Heart left ventricle (tissue), 16 donors: Measurements from ENCODE around the gene TNFAIP2. TPM values are rescaled to one million over a fixed set of nuclear protein-coding genes. Genes with fewer than 3 reads are reported as not detected.

Experiments used
- ATAC-seq, 4 donors: fragments of 200-7000 bp; cut with Tn5 transposase; one replicate each; pipeline ENCODE4 v1.9.1; 2020 to 2022; ENCODE audit warnings: moderate library complexity in 4 of 4, mild to moderate bottlenecking in 3 of 4, moderate number of reproducible peaks in 1 of 4
- DNase-seq, 5 donors: peaks; one replicate each; pipeline ENCODE4 v3.0.0-alpha.2; 2020
- H3K27ac ChIP-seq, 12 donors: fragments of 200-600 bp; sonication (generic) in 4 of 12; one replicate each; pipeline versions ENCODE4 v1.5.0 to v1.8.0; 2016 to 2022; ENCODE audit warnings: mild to moderate bottlenecking in 2 of 12
- H3K27me3 ChIP-seq, 9 donors: fragments of 200-600 bp; sonication (generic) in 2 of 9; one replicate each; pipeline versions ENCODE4 v1.5.1 to v1.8.0; 2016 to 2022; ENCODE audit warnings: mild to moderate bottlenecking in 3 of 9
- H3K36me3 ChIP-seq, 9 donors: fragments of 200-600 bp; sonication (generic) in 2 of 9; one replicate each; pipeline versions ENCODE4 v1.5.0 to v1.8.0; 2018 to 2022; ENCODE audit warnings: mild to moderate bottlenecking in 2 of 9
- H3K4me1 ChIP-seq, 12 donors: fragments of 200-600 bp; sonication (generic) in 4 of 12; one replicate each; pipeline versions ENCODE4 v1.5.0 to v1.8.0; 2016 to 2022; ENCODE audit warnings: mild to moderate bottlenecking in 3 of 12
- H3K4me3 ChIP-seq, 12 donors: fragments of 200-600 bp; sonication (generic) in 4 of 12; one replicate each; pipeline versions ENCODE4 v1.5.0 to v1.8.0; 2017 to 2022; ENCODE audit warnings: mild to moderate bottlenecking in 9 of 12, moderate library complexity in 4 of 12
- H3K9me3 ChIP-seq, 12 donors: fragments of 200-600 bp; sonication (generic) in 4 of 12; one replicate each; pipeline versions ENCODE4 v1.5.0 to v1.8.0; 2016 to 2022; ENCODE audit warnings: mild to moderate bottlenecking in 1 of 12
- POLR2A ChIP-seq, 2 donors: fragments of 450-650 bp; IDR thresholded peaks; one replicate each; pipeline ENCODE4 v1.6.1; 2017; ENCODE audit warnings: antibody characterized with exemption in 2 of 2, mild to moderate bottlenecking in 2 of 2, moderate library complexity in 2 of 2
- WGBS, 4 donors: extraction: QIAGEN DNeasy Blood & Tissue Kit in 2 of 4; methylation state at CpG; one replicate each; pipeline versions ENCODE4 v1.1.5 to v1.1.7; 2013 to 2018; 5-methylcytosine and 5-hydroxymethylcytosine counted together
- intact Hi-C, 10 donors: fragments of 100-400 bp; cut with DNase I; formaldehyde crosslinking; loops; one replicate each; pipeline versions ENCODE4 v1.11.1 to v1.14.2; 2022
- polyA plus RNA-seq, 2 donors: library from polyadenylated mRNA; stranded (reverse); fragments of 200-250 nt; gene quantifications; one replicate each; pipeline ENCODE4 v1.2.3, GENCODE V29; 2013
- total RNA-seq, 9 donors: library from RNA; depleted of rRNA in 2 of 9; stranded (reverse); fragments of >200 nt in 2 of 9; fragmentation: NEBNext Ultra II Directional in 3 of 9; extraction: Animal tissue kit (Norgen Biotek cat#: 25700) in 3 of 9; gene quantifications; one replicate each; pipeline versions ENCODE4 v1.1.0 to v1.2.4, GENCODE V29; 2016 to 2023
- TF ChIP-seq, protein P1 (sequence below), 12 donors: fragments of 200-600 bp; sonication (generic) in 4 of 12; IDR thresholded peaks; one replicate each; pipeline versions ENCODE4 v1.5.0 to v1.8.0; 2018 to 2022; ENCODE audit warnings: antibody characterized with exemption in 12 of 12, mild to moderate bottlenecking in 5 of 12
- donor health status: ischemic (EF 13 %, LVEDD 7.1; RV severe dilation, severe dysfunction).
- donor health status: healthy with polysubstance abuse.
- donor health status: DM: no; HTN: yes; CAD: no.
- donor health status: DM: no; HTN: no; CAD: no.
- donor health status: ischemic (EF 25% LVEDD 6.9; RV normal size, moderate dysfunction).
- donor health status: ischemic (EF 25% LVEDD 5.7; RV mildly dilated, moderate dysfunction).
- donor health status: healthy.
- donor health status: DM: yes; HTN: yes; CAD: no.
- donor health status: ischemic (EF 35%, LVEDD 5.7; RV mildly dilated, moderate dysfunction).
- donor health status: nonischemic (EF 11% LVEDD 7.7; RV severe dilation, severe dysfunction).
- donor health status: DM: yes; HTN: yes; CAD: no.
- donor health status: PGD.
- donor health status: ischemic (EF 29% LVEDD 5.4; RV normal size, mild dysfunction).
- donor health status: nonischemic (EF 23%, LVEDD 6.1; RV moderate dilation, normal function).

The TNFAIP2 gene
- total and polyA plus RNA-seq, 11 donors = 22.0 to 253 (median 33.5) TPM

DNA sequence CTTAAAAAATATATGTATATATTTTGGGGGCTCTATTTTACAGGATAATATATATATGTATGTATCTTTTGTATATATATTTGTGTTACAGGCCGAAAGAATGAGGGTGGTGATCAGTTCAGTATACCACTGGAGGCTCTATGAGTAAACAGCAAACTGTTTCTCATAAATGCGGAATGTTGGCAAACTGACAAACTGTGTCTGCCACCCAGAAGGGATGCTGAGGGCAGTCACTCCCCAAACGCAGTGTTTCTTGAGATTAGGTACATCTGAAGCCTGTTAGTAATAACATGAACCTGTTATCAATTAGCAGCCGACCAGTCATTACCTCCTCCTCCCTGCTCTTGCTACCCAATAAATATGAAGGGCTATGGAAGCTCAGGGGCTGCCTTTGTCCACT lies 20.8 kb downstream of the TNFAIP2 start:
- H3K27me3 ChIP-seq = peaks cover 0 to 29% (median 7%) of the 10 kb centered on the region in 9 donors
- WGBS, 4 donors = 74 to 85% (median 83%) methylated on average over 4 of the region's 4 CpGs
- no peak overlapping the region for H3K27ac ChIP-seq
- intact Hi-C loops = loop anchor here in 3 of 10 donors (5.0 kb wide), 1 partner anchor 37 kb away; no protein-coding TSS in a partner anchor
- DNase-seq = no peak
- no peak for ATAC-seq
- no peaks in the 10 kb centered on the region for H3K9me3 ChIP-seq
- no peaks in the 10 kb centered on the region for H3K36me3 ChIP-seq
- TF ChIP-seq, protein P1, sequence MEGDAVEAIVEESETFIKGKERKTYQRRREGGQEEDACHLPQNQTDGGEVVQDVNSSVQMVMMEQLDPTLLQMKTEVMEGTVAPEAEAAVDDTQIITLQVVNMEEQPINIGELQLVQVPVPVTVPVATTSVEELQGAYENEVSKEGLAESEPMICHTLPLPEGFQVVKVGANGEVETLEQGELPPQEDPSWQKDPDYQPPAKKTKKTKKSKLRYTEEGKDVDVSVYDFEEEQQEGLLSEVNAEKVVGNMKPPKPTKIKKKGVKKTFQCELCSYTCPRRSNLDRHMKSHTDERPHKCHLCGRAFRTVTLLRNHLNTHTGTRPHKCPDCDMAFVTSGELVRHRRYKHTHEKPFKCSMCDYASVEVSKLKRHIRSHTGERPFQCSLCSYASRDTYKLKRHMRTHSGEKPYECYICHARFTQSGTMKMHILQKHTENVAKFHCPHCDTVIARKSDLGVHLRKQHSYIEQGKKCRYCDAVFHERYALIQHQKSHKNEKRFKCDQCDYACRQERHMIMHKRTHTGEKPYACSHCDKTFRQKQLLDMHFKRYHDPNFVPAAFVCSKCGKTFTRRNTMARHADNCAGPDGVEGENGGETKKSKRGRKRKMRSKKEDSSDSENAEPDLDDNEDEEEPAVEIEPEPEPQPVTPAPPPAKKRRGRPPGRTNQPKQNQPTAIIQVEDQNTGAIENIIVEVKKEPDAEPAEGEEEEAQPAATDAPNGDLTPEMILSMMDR (IDR thresholded peaks at IDR 0.05) = no peak
- TF ChIP-seq POLR2A (IDR thresholded peaks at IDR 0.05) = no peak
- H3K4me3 ChIP-seq = no peak overlapping the region
- H3K4me1 ChIP-seq = peaks cover 0 to 9% (median 2%) of the 10 kb centered on the region in 12 donors

DNA sequence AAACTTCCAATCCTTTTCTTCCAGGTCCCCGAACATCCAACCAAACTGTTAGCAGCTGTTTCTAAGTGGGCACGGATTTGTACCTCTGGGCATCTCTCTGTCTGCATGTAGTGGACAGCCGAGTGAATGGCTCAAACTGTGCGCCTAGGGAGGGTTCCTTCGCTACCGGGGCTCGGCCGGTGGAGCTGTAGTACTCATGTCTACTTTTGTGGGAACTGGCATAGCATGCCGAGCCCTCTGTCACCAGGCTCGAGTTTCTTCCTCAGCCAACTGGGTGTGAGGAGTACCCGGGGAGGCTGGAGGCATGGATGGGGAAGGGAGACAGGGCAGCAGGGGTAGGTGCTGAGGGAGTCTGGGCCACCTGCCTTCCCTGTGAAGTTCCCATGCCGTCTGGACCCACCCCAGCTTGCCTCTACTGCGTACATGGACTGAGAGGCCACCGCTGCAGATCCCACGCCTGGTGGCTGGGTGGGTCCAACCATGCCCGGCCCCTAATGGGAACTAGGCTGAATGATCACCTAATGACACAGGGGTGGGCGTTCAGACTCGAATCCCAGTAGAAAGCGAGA lies 23.0 kb downstream of the TNFAIP2 start:
- ATAC-seq (no peak), DNase-seq (no peak)
- H3K4me3 ChIP-seq = no peak overlapping the region
- H3K4me1 ChIP-seq = peaks cover 0 to under 1% (median 0%) of the 10 kb centered on the region in 12 donors
- WGBS, 4 donors = 88 to 92% (median 90%) methylated on average over 16 to 19 of the region's 19 CpGs
- H3K9me3 ChIP-seq = no peaks in the 10 kb centered on the region
- peaks cover 0 to 29% (median 7%) of the 10 kb centered on the region in 9 donors for H3K27me3 ChIP-seq
- TF ChIP-seq, protein P1 (IDR thresholded peaks at IDR 0.05) = no peak
- no peak for TF ChIP-seq POLR2A (IDR thresholded peaks at IDR 0.05)
- intact Hi-C loops = no loop called here
- no peak overlapping the region for H3K27ac ChIP-seq
- no peaks in the 10 kb centered on the region for H3K36me3 ChIP-seq

DNA sequence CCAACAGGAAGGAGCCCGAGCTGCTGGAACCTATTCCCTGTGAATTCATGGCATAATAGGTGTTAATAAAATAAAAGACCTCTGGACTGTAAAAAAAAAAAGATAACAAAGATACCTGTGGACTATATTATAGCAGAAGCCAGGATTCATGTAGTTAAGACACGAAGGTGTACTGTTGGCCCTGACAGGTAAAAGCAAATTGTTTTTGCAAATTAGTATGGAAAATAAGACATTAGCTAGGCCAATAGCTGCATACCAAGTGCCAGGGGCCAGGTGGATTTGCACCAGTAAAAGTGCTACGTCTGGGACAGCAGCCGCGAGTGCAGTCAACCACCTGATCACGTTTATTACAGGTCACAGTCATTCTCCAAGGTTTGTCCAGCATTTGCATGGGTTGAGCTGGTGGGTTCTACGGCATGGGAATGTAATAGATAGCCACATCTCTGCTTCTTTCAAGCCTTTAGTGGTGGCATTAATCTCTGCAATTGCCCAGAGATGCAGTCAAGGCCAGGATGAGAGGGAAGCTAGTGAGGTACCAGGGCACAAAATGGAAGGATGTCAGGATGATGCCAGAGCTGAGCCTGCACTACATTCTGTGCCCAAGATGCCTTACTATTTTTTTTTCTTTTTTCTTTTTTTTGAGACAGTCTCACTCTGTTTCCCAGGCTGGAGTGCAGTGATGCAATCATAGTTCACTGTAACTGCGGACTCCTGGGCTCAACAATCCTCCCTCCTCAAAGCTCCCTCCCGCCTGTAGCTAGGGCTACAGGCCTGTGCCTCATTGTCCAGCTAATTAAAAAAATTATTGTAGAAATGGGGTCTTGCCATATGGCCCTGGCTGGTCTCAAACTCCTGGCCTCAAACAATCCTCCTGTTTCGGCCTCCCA lies 26.3 kb downstream of the TNFAIP2 start:
- no peaks in the 10 kb centered on the region for H3K36me3 ChIP-seq
- intact Hi-C loops = no loop called here
- no peak for TF ChIP-seq POLR2A (IDR thresholded peaks at IDR 0.05)
- TF ChIP-seq, protein P1 (IDR thresholded peaks at IDR 0.05) = no peak
- peaks cover 0 to 2% (median 0%) of the 10 kb centered on the region in 12 donors for H3K4me1 ChIP-seq
- no peaks in the 10 kb centered on the region for H3K9me3 ChIP-seq
- peaks cover 0 to 2% (median 0%) of the 10 kb centered on the region in 9 donors for H3K27me3 ChIP-seq
- no peak overlapping the region for H3K4me3 ChIP-seq
- no peak overlapping the region for H3K27ac ChIP-seq
- 87 to 93% (median 91%) methylated on average over 10 of the region's 10 CpGs for WGBS, 4 donors
- no peak for DNase-seq
- no peak for ATAC-seq

DNA sequence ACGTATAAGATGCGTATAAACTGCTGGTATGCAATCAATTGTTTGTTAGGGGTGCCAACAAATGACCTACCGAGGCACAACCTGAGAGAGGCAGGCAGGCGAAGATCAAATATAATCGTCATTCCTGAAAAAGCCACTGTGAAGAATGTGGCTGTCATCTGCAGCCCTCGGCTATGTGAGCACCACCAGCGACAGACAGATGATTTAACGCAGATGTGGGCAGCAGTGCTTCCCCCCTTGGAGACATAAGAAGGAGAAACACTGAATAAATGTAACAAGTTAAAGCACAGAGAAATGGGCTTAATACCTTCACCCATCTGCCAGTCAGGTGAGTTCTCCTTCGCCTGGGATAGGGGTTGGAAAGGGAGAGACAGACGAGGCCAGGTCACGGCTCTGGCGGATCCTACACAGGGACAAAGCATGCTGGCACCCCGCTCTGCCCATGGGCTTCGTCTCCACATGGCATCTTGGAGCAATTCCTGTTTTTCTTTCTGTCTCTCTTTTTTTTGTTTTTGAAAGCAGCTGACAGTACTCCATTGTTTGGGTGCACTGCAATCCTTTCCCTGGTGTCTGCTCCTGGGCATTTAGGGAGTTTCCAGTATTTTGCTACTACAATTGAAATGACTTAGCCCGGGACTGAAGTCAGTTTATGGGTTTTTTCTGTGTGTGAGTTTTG lies 28.1 kb downstream of the TNFAIP2 start:
- ATAC-seq (no peak), DNase-seq (no peak)
- no peak overlapping the region for H3K27ac ChIP-seq
- WGBS, 4 donors = 67 to 78% (median 70%) methylated on average over 15 of the region's 15 CpGs
- no peak overlapping the region for H3K4me3 ChIP-seq
- no peak for TF ChIP-seq POLR2A (IDR thresholded peaks at IDR 0.05)
- TF ChIP-seq, protein P1 (IDR thresholded peaks at IDR 0.05) = no peak
- H3K9me3 ChIP-seq = no peaks in the 10 kb centered on the region
- no peaks in the 10 kb centered on the region for H3K27me3 ChIP-seq
- H3K36me3 ChIP-seq = no peaks in the 10 kb centered on the region
- intact Hi-C loops = no loop called here
- H3K4me1 ChIP-seq = peaks cover 0 to 12% (median 0%) of the 10 kb centered on the region in 12 donors
